Measurements from ENCODE around the gene EXOC6B.
"Not testable (repeated sequence)": the region's sequence is repeated elsewhere in the genome, so short reads cannot be mapped to it uniquely, and the experiment has no call there.

The EXOC6B gene

DNA sequence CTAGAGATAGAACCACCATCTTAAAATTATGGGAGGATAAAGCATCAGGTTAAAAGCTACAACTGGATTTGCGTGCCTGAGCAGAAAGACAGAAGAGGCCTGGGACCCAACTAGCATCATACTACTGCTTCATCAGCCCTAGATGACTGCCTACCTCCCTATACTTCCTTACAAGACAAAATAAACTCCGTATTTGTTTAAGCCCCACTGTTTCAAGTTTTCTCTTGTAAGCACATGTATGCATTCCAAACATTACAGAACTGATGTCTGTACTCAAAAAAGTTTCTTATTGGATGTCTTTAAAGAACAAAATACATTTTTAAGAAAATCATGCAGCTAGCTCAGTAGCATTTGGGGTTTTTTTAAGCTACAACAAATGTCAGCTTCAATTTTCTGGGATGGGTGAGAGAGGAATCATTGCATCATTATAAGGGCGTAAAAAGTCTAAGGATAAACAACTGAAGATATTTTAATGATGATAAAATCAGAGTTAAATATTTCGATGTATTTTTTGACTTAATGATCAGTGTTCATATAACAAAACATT is 213.1 kb downstream of the EXOC6B start:
- no peak for ATAC-seq
- peaks cover 41% of the 10 kb centered on the region for H3K36me3 Mint-ChIP-seq
- no peaks in the 10 kb centered on the region for H3K27me3 Mint-ChIP-seq
- peaks cover 3% of the 10 kb centered on the region for H3K9me3 Mint-ChIP-seq
- H3K4me3 Mint-ChIP-seq = no peak overlapping the region
- H3K27ac Mint-ChIP-seq = no peak overlapping the region
- H3K4me1 Mint-ChIP-seq = peaks cover 15% of the 10 kb centered on the region

DNA sequence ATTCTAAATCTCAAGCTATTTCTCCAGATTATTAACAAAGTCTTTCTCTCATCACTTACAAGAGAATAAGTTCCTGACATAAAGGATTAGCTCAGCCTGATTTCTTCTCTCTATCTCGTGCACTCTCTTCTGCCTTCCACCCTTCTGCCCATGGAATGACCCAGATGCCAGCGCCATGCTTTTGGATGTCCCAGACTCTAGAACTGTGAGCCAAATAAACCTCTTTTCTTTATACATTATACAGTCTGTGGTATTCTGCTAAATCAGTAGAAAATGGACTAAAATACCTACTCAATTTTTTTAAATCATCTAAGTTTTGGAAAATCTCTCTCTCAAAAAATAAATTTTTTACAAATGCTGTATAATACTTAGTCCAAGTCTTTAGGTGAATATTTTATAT is 218.6 kb downstream of the EXOC6B start:
- no peak overlapping the region for H3K27ac Mint-ChIP-seq
- ATAC-seq = no peak

DNA sequence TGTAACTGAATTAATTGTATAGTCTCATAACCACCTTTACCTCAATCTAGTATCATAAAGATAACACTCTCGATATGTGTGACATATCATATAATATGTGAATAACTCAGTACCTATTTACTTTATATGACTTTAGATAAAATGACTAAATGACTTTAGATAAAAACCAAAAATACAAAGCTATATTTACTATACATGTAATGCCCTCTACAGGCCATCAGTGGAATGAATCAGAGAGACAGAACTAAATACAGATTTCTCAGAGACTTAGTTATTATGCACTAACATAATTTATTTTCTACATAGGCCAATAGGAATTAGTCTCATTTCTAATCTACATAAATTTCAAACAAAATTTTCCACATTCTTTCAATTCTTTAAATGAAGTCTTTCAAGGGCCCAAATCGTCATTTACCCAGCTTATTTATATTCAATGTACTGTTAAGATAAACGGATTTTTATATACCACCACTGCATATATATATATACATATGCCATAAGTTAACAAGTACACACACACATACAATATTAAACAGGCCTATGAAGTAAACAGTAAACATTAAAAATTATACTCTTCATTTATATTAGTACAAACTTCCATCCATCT is 219.9 kb downstream of the EXOC6B start:
- Mint-ChIP-seq H3K27ac (no peak overlapping the region), H3K4me1 (peaks cover 16% of the 10 kb centered on the region)

More for the DNA sequence above, 218.6 kb downstream of the EXOC6B start:
- Mint-ChIP-seq H3K4me3 (no peak overlapping the region), H3K36me3 (peaks cover 21% of the 10 kb centered on the region), H3K27me3 (no peaks in the 10 kb centered on the region), H3K9me3 (no peaks in the 10 kb centered on the region), H3K4me1 (peaks cover 18% of the 10 kb centered on the region)

DNA sequence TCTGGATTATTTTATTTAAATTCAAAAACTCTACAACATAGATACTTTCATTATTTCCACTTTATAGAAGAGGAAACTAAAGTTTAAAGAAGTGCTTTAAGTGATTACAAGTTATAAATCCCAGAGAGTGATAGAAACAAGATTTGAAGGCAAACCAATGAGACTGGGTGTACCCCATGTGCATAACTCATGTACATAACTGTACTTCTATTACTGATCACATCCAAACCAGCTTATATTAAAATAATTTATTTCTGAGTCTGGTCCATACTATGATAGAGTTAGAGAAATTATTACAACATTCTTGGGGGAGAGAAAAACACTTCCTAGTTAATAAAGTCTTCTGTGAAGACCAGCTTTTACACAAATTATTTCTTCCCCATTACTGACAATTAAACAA is 221.4 kb downstream of the EXOC6B start:
- Mint-ChIP-seq H3K4me3 (no peak overlapping the region), H3K27ac (peak overlapping the region; percentile 78), H3K36me3 (peaks cover 25% of the 10 kb centered on the region), H3K9me3 (no peaks in the 10 kb centered on the region), H3K27me3 (no peaks in the 10 kb centered on the region), H3K4me1 (peaks cover 16% of the 10 kb centered on the region)
- ATAC-seq = no peak

More for the DNA sequence above, 219.9 kb downstream of the EXOC6B start:
- no peak for ATAC-seq
- H3K4me3 Mint-ChIP-seq = no peak overlapping the region
- H3K36me3 Mint-ChIP-seq = peaks cover 19% of the 10 kb centered on the region
- H3K27me3 Mint-ChIP-seq = no peaks in the 10 kb centered on the region
- H3K9me3 Mint-ChIP-seq = no peaks in the 10 kb centered on the region

DNA sequence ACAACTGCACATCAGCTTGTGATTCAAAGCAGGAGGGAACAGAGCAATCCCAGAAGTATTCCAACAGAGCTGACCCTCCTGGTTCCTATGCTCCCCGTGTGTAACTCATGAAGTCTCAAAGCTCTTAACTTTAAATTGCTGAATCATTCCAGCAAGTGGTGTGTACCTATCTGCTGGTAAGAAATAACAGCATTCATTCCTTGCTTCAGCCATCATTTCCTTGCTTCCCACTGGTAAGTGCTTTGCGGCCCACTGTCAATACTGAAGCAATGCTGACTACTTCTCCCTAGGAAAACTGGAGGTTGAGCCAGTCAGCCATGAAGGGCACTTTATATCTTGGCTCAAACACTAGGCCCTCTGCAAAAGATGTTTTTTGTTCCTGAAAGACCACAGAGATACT is 222.4 kb downstream of the EXOC6B start:
- Mint-ChIP-seq H3K9me3 (no peaks in the 10 kb centered on the region), H3K4me1 (peaks cover 16% of the 10 kb centered on the region), H3K27ac (peak overlapping the region; percentile 78), H3K27me3 (no peaks in the 10 kb centered on the region), H3K4me3 (no peak overlapping the region), H3K36me3 (peaks cover 19% of the 10 kb centered on the region)
- ATAC-seq = no peak

DNA sequence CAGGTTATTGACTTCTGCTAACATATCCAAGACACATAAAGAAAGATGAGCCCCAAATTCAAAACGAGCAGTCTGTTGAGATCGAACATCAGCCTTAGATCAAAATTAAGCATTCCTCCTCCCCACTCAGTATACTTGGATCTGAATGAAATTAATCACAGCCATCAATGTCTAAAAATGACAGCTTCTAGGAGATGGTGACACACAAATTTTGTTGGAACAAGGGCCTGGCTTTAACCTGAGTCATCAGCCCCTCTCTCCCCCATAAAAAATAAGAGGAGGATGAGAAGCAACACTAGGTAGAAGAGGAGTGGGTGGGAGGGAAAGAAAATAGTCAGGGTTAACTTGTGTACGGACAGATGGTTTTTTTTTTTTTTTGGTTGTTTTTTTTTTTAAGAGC is 223.1 kb downstream of the EXOC6B start:
- Mint-ChIP-seq H3K27ac (peak overlapping the region; percentile 78), H3K4me1 (peaks cover 16% of the 10 kb centered on the region), H3K36me3 (peaks cover 13% of the 10 kb centered on the region), H3K9me3 (no peaks in the 10 kb centered on the region), H3K4me3 (no peak overlapping the region), H3K27me3 (no peaks in the 10 kb centered on the region)
- ATAC-seq = no peak

DNA sequence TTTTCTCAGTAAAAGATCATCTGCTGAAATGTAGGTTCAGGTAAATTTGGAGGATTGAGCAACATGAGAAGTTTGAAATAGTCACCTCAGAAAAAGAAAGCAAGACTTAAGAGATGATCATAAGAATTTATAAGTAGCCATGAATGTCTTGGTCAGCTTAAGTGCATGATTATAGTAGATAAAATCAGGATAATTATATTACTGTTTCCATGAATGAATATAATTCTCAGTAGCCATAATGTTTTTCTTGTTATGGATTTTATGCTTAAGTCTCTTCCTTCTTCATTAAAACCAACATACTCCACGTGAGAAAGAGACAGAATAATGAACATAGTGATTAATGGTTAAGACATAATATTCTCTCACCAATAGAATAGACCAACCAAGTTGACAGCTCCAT is 223.7 kb downstream of the EXOC6B start:
- Mint-ChIP-seq H3K27me3 (no peaks in the 10 kb centered on the region), H3K27ac (no peak overlapping the region), H3K9me3 (no peaks in the 10 kb centered on the region), H3K4me1 (peaks cover 16% of the 10 kb centered on the region), H3K36me3 (peaks cover 13% of the 10 kb centered on the region), H3K4me3 (no peak overlapping the region)
- ATAC-seq = no peak

DNA sequence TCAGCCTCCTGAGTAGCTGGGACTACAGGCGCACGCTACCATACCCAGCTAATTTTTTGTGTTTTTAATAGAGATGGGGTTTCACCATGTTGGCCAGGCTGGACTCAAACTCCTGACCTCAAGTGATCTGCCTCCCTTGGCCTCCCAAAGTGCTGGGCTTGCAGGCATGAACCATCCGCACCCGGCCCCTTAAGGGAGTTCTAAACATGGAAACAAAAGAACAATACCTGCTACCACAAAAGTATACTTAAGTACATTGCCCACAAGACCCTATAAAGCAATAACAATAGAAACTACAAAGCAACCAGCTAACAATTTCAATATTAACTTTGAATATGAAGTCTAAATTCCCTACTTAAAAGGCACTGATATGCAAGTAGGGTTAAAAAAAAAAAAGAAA is 242.0 kb downstream of the EXOC6B start:
- not testable (repeated sequence) for H3K9me3 Mint-ChIP-seq, H3K4me3 Mint-ChIP-seq, ATAC-seq, H3K27ac Mint-ChIP-seq, H3K27me3 Mint-ChIP-seq, H3K4me1 Mint-ChIP-seq
- peaks cover 11% of the 10 kb centered on the region for H3K36me3 Mint-ChIP-seq

DNA sequence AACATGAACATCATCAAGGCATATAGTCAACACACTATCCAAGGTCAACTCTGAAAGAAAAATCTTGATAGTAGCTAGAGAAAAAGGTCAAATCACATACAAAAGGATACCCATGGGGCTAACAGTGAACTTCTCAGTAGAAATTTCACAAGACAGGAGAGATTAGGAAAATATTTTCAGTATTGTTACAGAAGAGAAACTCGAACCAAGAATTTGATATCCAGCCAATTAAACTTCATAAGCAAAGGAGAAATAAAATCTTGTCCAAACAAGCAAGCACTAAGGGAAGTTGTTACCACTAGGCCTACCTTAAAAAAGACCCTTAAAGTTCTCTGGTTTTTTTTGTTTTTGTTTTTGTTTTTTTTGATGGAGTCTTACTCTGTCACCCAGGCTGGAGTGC is 242.5 kb downstream of the EXOC6B start:
- H3K36me3 Mint-ChIP-seq = peaks cover 11% of the 10 kb centered on the region

DNA sequence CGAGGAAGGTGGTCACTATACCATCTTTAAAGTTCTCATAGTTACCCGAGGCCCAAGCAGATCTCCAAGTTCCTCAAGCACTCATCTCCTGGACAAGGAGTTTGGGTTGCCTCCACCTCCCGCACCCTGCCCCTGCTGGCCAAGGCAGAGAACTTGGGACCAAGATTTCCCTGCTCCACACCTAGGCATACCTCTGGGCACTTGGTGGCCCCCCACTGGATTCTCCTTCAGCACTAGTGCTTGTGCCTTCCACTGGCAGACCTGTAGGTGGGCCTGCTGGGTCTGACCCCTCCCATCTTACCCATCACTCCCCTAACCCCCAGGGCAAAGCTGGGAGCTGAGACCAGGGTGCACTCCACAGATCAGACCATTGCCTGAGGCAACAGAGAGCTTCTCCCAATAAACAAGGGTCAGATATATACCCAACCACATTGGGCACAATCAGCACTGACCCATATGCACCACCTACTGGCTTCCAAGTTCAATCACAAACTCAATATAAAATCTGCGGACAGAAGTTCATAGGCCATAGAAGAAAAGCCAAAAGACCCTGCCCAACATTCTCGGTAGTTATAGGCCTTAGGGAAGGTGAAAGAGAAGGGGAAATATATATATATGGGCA is 244.2 kb downstream of the EXOC6B start:
- H3K4me1 Mint-ChIP-seq = peaks cover 6% of the 10 kb centered on the region
- ATAC-seq = no peak
- no peak overlapping the region for H3K27ac Mint-ChIP-seq
- H3K36me3 Mint-ChIP-seq = peaks cover 7% of the 10 kb centered on the region
- H3K27me3 Mint-ChIP-seq = no peaks in the 10 kb centered on the region
- no peak overlapping the region for H3K4me3 Mint-ChIP-seq
- H3K9me3 Mint-ChIP-seq = no peaks in the 10 kb centered on the region

More for the DNA sequence above, 242.5 kb downstream of the EXOC6B start:
- no peaks in the 10 kb centered on the region for H3K27me3 Mint-ChIP-seq
- H3K4me3 Mint-ChIP-seq = no peak overlapping the region
- no peak overlapping the region for H3K27ac Mint-ChIP-seq
- ATAC-seq = no peak
- peaks cover 3% of the 10 kb centered on the region for H3K9me3 Mint-ChIP-seq
- peaks cover 6% of the 10 kb centered on the region for H3K4me1 Mint-ChIP-seq

DNA sequence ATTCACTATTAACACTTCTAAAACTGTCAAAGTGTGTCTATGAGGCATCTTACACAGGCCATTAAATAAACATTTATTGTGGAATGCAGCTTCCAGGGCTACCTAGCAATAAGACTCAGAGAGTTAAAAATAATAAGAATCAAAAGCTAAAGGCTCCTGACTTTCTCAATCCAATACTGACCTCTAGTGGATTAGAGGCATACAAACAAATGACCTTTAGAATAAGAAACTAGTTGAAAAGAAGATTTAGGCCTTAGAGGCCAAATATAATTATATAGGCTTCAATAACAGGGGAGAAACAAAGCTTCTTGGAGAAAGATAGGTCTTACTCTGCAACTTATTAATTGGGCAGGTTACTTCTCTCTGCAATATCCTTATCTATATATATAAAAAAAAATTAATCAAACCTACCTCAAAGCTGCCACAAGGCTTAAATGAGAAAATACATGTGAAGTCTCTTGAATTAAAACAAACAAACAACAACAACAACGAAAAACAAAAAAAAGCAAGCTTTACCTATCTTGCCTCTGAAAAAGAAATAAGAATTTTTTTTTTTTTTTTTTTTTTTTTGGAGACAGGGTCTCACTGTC is 246.1 kb downstream of the EXOC6B start:
- H3K27ac Mint-ChIP-seq = no peak overlapping the region
- no peak overlapping the region for H3K4me3 Mint-ChIP-seq
- H3K9me3 Mint-ChIP-seq = no peaks in the 10 kb centered on the region
- H3K4me1 Mint-ChIP-seq = peaks cover 6% of the 10 kb centered on the region
- no peaks in the 10 kb centered on the region for H3K36me3 Mint-ChIP-seq
- no peaks in the 10 kb centered on the region for H3K27me3 Mint-ChIP-seq
- no peak for ATAC-seq

DNA sequence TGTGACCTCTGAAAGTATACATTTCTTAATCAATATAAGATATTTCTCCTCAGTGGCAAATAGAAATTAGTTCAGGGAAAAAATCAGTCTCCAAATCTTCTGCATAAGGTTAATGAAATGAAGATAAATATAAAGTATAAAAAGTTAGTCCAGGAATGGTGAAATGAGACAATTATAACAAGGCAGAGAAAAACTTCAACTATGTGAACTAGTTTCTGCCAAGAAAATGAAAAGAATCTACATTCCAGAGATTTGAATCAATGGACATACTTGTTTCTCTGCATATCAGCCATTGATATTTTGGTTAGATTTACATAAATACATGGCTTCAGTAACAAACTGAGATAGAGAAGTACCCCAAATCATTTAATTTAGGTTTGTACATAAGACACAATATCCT is 249.0 kb downstream of the EXOC6B start:
- Mint-ChIP-seq H3K4me1 (no peaks in the 10 kb centered on the region), H3K27ac (no peak overlapping the region), H3K36me3 (no peaks in the 10 kb centered on the region), H3K4me3 (no peak overlapping the region), H3K9me3 (no peaks in the 10 kb centered on the region), H3K27me3 (no peaks in the 10 kb centered on the region)
- no peak for ATAC-seq

DNA sequence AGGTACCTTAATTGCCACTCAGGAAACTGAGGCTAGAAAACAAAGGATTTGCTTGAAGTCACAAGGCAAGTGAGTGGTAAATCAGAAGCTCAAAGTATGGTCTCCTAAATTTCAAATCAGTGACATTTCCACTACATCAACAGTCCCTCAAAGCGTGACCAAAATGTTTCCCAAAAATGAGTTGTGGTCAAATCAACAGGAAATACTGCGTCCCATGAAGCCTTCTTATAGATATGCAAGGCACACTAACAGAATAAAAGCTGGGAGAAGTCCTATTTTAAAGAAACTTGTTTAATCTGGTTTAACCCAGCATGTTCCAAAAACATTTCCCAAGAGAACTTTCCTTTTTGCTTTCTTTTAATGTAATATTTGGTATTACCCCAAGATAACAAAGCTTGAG is 249.4 kb downstream of the EXOC6B start:
- Mint-ChIP-seq H3K27ac (no peak overlapping the region), H3K4me3 (no peak overlapping the region), H3K36me3 (no peaks in the 10 kb centered on the region), H3K4me1 (no peaks in the 10 kb centered on the region), H3K27me3 (no peaks in the 10 kb centered on the region), H3K9me3 (no peaks in the 10 kb centered on the region)
- ATAC-seq = no peak

DNA sequence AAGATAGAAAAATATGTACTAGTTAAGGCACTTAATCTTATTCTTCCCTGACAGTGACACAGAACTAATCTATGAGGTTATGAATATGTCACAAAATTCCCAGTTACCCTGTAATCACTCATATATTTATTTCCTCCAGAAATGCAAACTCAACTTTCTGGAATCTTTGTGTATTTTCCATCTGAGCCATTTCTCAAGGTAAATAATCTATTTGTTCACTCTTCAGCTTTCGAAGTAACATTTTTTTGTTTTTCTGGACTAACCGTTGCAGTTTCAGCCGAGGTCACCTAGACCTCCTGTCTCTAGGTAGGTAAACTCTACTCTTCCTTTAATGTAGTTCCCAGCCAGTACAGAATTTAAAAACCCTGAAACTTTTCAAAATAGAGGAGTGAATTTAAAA is 250.9 kb downstream of the EXOC6B start:
- Mint-ChIP-seq H3K4me1 (no peaks in the 10 kb centered on the region), H3K27me3 (no peaks in the 10 kb centered on the region), H3K4me3 (no peak overlapping the region), H3K27ac (no peak overlapping the region), H3K9me3 (no peaks in the 10 kb centered on the region), H3K36me3 (no peaks in the 10 kb centered on the region)
- no peak for ATAC-seq

DNA sequence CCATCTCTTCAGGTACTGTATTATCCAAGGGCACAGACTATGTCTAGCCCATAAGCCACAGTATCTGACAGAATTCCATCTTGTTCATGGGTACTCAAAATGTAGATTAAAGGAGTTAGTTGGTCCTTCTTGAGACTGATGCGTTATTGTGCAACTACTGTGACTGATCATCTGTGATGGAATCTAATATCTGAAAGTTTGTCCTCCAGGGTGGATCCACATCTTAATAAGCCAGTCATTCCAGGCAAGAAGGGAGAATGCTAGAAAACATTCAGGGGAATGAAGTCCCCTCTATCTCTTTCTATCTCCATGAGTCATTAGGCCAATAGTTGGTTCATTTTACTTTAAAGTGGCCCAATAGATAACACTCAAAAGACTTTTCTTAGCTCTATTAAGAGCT is 252.6 kb downstream of the EXOC6B start:
- no peak overlapping the region for H3K27ac Mint-ChIP-seq
- H3K4me3 Mint-ChIP-seq = no peak overlapping the region
- peaks cover 4% of the 10 kb centered on the region for H3K36me3 Mint-ChIP-seq
- no peaks in the 10 kb centered on the region for H3K9me3 Mint-ChIP-seq
- no peaks in the 10 kb centered on the region for H3K27me3 Mint-ChIP-seq
- ATAC-seq = no peak
- H3K4me1 Mint-ChIP-seq = no peaks in the 10 kb centered on the region

DNA sequence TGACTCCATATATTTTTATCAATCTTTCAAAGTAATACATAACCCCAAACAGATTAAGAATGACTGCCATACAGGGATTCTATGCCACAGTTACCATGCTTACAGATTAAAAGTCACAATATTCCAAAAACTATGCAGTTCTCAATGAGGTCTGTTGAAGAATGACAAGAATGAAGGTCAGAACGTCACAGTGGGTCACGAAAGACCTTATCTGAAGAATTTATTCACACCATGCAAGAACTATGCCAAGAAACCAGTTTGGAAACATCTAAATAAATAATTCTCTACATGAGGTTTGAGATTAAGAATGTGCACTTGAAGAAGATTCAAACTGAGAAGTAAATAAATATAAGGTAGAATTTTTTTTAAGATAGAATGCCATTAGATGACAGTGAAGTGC is 253.3 kb downstream of the EXOC6B start:
- no peaks in the 10 kb centered on the region for H3K9me3 Mint-ChIP-seq
- H3K36me3 Mint-ChIP-seq = peaks cover 8% of the 10 kb centered on the region
- H3K4me3 Mint-ChIP-seq = no peak overlapping the region
- H3K4me1 Mint-ChIP-seq = no peaks in the 10 kb centered on the region
- H3K27ac Mint-ChIP-seq = no peak overlapping the region
- H3K27me3 Mint-ChIP-seq = no peaks in the 10 kb centered on the region
- no peak for ATAC-seq

Measured in stimulated activated memory B cell treated with anti-CD40 and anti-IgM and Interleukin-4, amounts not matched to agents 10 μg/mL and 1 μg/mL and 100 μg/mL, for 72 hours (primary cell).